GM10847 (cell line): Measurements from ENCODE around the gene AP2A2.

Experiments used
- POLR2A ChIP-seq: IDR thresholded peaks from 2 replicates; pipeline ENCODE4 v1.6.1; 2011; ENCODE audit not compliant: insufficient read length; ENCODE audit errors: extremely low read depth

The AP2A2 gene

DNA sequence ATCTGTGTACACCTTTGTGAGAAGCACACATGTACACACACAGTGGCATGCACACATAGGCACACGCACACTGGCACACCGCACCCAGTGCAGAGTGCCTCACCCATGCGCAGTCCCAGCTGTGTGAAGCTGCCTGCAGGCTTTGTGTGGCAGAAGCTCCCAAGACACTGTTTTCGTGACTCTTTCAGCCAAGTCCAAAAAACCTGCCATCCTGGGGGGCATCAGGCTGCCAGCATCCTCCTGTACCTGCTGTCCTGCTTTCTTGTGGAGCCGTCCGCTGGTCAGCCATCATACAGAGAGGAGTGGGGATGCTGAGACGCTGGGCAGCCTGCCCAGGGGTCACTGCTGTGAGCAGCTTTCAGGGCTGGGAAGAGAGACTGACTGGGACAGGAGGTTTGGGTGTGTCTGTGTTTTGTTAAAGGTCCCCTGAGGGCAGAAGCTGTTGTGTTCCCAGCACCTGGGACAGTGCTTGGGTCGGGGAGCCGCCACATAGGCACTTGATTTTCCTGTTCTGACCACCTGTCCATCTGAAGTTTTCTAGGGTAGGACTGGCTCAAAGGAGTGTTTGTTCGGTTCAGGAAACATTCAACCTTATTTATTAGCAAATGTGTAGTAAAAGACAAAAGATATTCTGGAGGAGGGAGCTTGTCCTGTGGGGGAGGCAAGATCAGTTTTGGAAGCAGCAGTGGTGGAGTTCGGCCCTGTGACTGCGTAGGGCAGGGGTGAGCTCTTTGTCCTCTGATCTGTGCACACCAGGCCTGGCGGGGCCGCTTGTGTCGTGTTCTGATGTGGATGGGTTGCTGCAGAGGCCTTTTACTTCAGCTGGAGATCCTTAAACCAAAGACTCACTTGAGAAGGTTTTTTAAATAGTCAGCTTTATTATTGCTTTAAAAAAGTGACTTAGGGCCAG, 29.7 kb downstream of the AP2A2 start:
- TF ChIP-seq POLR2A = no peak

DNA sequence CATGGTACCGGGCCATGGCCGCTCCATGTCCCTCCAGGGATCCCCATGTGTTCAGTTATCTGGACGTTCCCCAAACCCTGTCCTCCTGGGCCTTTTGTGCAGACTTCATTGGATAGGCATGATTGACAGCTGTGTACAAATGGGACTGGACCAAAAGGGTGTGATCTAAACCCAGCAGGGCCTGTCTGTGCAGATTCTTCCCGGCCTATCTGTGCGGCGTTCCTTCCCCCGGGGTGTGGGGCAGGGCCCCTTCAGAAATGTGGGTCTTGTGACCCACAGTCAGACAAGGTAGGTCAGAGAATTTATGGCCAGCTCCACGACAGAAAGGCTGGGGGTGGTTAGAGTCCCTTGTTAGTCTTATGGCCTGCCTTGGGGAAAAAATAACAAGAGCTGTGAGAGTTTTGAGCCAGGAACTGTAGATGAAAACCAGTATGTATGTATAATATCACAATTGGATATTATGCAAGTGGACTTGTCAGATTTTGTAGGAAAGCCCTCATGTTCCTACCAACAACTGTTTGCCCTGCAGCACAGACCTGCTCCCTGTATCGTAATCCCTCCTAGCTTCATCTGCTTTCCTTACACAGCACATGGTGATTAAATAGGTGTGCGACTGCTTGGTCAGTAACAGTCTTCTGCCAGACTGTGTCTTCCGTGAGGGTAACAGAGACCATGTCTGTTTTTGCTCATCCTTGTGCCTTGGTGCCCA, 31.7 kb downstream of the AP2A2 start:
- no peak for TF ChIP-seq POLR2A

DNA sequence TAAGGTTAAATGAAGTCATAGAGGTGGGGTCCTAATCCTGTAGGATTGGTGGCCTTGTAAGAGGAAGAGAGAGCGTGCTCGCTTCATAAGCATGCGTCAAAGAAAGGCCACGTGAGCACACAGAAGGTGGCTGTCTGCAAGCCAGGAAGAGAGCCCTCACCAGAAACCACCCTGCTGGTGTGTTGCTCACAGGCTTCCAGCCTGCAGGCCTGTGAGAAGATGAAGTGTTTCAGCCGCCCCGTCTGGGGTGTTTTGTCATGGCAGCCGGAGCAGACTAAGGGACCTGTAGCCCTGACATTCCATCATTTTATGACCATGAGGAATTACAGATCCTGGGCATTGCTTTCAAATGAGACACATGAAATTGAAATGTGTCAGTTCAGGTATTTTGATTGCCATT, 32.4 kb downstream of the AP2A2 start:
- TF ChIP-seq POLR2A = no peak

DNA sequence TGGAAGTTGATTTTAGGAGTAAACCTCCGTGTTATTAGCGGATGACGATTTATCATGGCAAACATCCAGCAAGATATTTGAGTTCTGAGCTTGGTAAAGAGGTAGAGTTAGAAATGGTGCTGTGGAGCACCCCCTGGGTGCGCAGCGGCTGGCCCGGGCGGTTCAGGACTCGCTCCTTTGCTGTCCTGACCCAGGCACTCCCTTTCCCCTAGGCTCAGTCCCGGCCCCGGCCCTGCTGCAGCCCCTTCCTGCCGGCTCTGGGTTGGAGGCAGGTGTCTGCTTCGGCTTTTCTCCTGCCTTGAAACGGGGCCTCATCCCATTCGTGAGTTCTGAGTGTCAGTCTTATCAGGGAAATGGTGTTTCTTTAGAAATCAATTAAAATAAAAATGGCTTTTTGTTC, 33.4 kb downstream of the AP2A2 start:
- TF ChIP-seq POLR2A = no peak

DNA sequence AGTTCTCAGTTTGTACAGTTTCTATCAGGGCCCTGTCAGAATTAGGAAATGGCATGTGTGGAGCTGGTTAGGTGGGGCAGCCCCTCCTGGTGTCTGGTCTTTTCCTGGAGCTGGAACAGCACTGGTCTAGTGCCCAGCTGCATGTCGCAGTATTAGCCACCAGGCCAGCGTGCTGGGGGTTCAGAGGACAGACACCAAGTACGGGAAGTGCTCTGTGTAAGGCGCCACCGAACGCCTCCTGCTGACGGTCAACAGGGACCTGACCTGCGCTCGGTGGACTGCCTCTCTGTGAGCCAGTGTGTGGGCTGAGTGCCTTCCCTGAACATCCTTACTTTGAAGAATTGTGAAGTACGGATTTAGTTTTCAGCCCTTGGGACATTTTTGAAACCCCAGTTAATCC, 33.9 kb downstream of the AP2A2 start:
- no peak for TF ChIP-seq POLR2A

DNA sequence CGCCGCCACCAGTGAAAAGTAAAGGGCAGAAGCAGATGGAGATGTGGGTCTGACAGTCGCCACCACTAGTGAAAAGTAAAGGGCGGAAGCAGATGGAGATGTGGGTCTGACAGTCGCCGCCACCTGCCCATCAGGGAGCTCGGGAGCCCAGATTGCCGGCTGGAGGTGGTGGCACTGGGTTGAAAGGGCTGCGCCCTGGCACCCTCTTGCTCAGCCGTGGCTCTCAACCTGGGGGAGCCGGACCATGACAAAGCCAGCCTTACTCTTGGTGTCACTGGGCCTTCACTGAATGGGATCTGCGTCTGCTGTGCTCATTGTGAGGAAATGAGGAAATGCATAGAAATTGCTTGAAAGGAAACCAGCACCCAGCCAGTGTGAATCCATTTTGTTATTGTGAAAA, 36.3 kb downstream of the AP2A2 start:
- no peak for TF ChIP-seq POLR2A

DNA sequence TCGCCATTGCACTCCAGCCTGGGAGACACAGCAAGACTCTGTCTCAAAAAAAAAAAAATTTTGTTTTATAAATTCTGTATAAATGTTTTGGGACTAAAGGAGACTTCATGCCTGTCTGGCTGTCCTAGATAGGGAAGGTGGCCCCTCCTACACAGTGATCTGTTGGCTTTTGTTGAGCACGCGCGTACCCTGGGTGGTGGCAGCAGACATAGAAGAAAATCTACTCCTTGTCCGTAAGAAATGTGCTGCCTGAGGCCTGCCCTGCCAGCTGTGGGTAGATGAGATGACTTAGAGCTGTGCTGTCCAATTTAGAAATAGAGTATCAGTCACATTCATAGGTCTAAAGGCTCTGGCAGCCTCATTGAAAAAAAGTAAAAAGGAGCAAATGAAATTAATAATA, 37.0 kb downstream of the AP2A2 start:
- no peak for TF ChIP-seq POLR2A

DNA sequence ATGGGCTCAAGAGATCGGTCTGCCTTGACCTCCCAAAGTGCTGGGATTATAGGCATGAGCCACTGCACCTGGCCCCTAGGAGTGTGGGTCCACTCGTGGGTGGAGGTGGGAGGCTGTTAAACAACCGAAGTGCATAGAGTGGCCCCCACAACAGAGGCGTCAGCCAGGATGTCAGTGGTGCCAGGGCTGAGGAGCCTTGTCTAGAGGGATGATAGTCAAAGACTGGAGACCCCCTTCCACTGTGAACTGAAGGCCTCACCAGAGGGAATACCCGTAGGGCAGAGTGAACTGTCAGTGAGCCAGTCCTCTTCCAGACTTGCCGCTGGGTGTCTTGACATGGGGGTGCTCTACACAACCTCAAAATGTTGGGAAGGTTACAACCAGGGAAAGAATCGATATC, 38.2 kb downstream of the AP2A2 start:
- no peak for TF ChIP-seq POLR2A

DNA sequence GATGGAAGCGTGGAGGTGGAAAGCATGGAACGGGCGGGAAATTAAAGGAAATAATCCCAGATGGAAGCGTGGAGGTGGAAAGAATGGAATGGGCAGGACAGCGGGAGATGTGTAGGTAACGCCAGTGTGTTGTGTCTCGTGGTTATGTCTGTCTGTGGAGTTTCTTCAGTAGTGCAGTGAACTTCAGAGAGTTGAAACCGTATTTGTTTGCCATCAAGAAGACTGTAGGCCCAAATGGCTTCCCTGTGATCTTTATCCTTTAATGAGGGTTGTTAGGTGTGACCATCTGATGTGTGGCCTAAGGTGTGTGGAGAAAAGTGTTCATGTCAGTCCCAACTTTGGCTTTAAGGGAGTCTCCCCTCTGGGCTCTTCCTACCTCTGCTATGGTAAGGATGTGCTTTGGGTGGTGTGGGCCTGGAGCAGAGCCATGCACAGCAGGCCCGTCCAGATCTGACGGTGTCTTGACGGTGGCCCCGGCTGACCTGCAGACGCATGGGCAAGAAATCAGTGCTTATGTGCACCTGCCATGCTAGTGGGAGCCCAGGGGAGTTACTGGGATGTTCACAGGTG, 39.6 kb downstream of the AP2A2 start:
- TF ChIP-seq POLR2A = no peak

DNA sequence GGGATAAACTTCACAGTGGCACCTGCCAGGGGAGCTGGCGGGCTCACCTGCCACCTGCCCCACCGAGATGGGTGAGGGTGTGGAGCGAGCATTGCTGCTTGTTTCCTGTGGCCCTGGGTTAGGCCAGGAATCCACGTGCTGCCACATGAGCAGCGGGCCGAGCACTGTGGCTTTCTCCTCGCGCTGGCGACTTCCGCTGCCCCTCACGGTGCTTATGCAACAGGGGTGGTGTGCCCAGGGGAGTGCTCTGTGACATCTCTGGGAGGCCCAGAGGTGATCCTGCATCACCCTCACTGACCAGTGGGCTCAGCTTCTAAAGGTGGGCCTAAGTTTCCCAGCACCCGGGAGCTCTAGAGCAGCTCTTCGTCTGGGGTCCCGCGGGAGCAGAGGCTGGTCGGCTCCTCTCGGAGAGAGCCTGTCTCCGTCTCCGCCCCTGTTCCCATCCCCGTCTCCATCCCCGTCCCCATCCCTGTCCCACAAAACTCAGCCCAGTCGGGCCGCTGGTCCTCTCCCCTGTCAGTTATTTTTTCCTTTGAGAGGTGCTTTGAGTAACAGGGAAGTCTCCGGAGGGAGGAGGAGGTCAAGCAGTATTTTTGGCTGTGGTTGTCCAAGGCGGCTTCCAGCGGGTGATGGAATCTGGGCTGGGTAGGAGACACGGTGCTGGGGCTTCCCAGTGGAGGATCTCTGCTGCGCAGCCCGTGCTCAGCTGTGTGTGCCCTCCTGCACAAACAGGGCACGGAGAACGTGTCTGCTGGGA, 42.5 kb downstream of the AP2A2 start:
- no peak for TF ChIP-seq POLR2A

DNA sequence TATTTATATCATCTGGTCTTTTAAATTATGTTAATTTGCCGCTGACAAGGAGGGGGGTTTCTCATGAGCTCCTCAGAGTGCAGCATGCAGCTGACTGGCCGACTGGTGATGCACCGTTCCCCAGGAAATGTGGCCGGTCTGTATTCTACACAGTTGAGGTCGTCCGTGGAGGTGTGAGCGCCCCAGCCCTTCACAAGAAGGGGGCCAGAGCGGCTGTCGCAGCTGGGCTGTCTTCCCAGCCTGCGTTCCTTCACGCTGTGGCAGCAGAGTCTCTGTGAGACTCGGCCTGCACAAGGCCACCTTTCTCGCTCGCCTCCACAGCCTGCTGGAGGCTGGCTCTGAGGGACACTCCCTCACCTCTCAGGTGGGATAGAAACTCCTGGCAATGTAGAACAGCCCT, 43.2 kb downstream of the AP2A2 start:
- TF ChIP-seq POLR2A = no peak

DNA sequence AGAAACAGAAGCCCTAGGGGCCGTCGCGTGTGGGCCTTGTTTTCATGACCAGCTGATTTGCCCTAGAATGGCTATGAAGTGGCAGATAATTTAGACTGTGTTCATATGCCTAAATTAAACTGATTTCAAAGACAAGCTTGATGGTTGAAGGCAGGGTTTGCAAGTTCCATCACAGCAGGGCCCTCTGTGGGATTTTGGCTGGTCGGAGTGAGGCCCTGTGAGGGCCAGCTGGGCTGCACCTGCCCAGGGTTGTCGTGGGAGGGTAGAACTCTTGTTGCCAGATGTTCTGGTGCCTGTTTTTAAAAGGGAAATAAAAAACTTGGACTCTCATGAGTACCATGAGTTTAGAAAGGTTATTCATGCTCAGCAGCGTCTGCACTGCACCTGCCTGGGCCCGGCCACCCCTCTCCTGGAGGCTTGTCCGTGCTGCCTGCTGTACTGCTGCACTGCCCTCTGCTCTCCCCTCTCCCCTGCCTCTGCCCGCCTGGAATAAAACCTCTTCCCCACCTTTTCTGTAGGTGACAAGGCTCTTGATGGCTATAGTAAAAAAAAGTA, 44.1 kb downstream of the AP2A2 start:
- TF ChIP-seq POLR2A = no peak

DNA sequence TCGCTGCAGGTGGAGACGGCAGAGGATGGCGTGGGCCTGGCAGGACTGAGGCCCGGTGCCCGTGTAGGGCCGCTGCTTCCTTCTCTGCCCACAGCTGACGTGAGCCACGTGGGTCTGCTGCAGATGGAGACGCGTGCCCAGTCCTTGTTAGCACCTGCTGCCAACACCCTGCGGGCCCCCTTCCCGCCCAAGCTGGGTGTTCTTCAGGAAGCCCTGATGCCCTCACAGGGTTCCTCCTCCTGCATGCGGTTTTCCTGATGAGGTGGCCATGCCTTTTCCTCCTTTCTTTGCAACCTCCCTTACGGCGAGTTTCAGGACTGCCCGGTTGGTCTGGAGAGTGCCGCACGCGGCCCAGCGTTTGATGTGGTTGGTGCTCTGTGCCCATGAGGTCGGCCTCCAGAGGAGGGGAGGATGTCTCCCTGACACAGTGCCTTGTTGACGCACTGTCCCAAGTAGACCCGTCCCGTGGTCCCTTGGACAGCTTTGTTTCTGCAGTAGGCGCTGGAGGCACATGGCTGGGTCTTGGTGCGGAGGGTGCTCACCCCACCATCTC, 44.7 kb downstream of the AP2A2 start:
- no peak for TF ChIP-seq POLR2A

DNA sequence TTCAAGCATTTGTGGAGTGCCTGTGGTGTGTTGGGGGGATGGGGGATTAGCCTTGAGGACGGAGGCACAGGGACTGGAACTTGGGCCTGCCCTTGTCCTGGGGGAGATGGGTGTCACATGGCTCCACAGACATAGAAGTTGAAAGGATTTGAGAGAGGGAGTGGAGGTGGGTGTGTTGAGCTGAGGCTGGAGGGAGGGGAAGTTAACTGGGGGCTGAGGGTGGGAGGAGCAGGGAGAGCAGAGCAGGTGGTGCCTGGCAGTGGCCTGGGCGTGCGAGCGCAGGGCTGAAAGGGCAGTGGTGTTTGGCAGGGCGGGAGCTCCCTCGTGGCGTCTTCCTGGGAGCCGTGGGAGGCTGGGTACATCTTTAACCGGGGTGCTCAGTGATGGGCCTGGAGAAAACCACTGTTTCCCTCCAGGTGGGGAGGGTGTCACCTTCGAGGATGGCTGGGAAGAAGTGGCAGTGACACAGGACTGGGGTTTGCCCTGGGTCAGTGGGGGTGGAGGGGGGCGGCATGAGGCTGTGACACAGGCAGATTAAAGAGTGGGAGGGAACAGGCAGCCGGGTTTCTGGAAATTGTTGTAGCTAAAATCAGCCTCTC, 45.5 kb downstream of the AP2A2 start:
- no peak for TF ChIP-seq POLR2A

DNA sequence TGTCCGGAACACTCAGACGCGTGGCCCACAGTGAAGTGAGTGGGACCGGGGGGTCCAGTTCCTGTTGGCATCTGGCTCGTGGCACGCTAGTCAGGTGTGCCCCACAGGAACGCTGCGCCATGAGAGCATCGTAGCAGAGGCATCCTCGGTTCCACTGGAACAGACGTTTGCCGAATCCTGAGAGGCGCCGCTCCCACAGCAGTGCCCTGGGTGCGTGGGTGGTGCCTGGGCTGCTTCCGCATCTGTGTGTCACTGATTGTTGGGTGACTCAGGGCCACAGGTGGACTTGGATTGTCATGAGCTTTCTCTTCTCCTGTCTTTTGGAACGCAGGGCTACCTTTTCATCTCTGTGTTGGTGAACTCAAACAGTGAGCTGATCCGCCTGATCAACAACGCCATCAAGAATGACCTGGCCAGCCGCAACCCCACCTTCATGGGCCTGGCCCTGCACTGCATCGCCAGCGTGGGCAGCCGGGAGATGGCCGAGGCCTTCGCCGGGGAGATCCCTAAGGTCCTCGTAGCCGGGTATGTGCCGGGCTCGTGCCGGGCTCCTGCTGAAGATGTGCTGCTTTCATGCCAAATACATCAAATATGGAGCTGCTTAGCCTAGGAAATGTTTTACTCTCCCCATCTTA, 46.2 kb downstream of the AP2A2 start:
- no peak for TF ChIP-seq POLR2A
